Measurements from ENCODE around the gene MMS19. TPM values are rescaled to one million over a fixed set of nuclear protein-coding genes. Genes with fewer than 3 reads are reported as not detected.

MMS19 gene
- total RNA-seq, 2 experiments from 2014 or later, result 91.3 to 107 TPM

- peaks cover 26% of the 10 kb centered on the region for H3K36me3 Mint-ChIP-seq (ENCODE audit: low read depth)
- H3K27me3 Mint-ChIP-seq, result no peaks in the 10 kb centered on the region
- peak overlapping the region; percentile 86 for H3K4me3 Mint-ChIP-seq
- peaks cover 50% of the 10 kb centered on the region for H3K4me1 Mint-ChIP-seq
- ATAC-seq (peak; percentile 48), DNase-seq (peak; percentile 36)
- no peaks in the 10 kb centered on the region for H3K9me3 Mint-ChIP-seq (ENCODE audit: low read depth)
- peak overlapping the region; percentile 90 for H3K27ac Mint-ChIP-seq
- ChIA-PET CTCF (interaction anchor here (0.6 to 3.6 kb wide), 9 partner anchors 10 to 39 kb away, joined by 3 to 61 read pairs (median 6); partner anchors contain the start of gene RRP12), POLR2A (interaction anchor here (0.6 to 2.9 kb wide), 8 partner anchors 9 to 108 kb away, joined by 3 to 19 read pairs (median 5); partner anchors contain the start of gene RRP12)
- intact Hi-C loops (cut with DNase I, micrococcal nuclease), result loop anchor here (1.0 kb wide), 1 partner anchor 16 kb away; no protein-coding TSS in a partner anchor
Measured at GRCh38 chr10:97444212-97444611, 54.0 kb downstream of the MMS19 start.

- H3K27ac Mint-ChIP-seq, result no peak overlapping the region
- peaks cover 34% of the 10 kb centered on the region for H3K36me3 Mint-ChIP-seq (ENCODE audit: low read depth)
- DNase-seq (no peak), ATAC-seq (no peak)
- H3K9me3 Mint-ChIP-seq (ENCODE audit: low read depth), result no peaks in the 10 kb centered on the region
- ChIA-PET POLR2A (interaction anchor here (0.6 to 0.7 kb wide), 2 partner anchors 11 to 41 kb away, joined by 3 to 9 read pairs; partner anchors contain the start of gene RRP12), CTCF (interaction anchor here (0.6 to 3.6 kb wide), 3 partner anchors 23 to 557 kb away, joined by 3 to 61 read pairs (median 3); partner anchors contain the start of gene RRP12)
- H3K4me3 Mint-ChIP-seq, result no peak overlapping the region
- intact Hi-C loops (cut with DNase I, micrococcal nuclease), result no loop called here
- H3K27me3 Mint-ChIP-seq, result no peaks in the 10 kb centered on the region
- peaks cover 32% of the 10 kb centered on the region for H3K4me1 Mint-ChIP-seq
Measured at GRCh38 chr10:97442277-97442676, 55.9 kb downstream of the MMS19 start.

- POLR2A ChIA-PET, result interaction anchor here (1.0 to 2.1 kb wide), 3 partner anchors 9 to 34 kb away, joined by 4 to 9 read pairs (median 4); partner anchors contain the start of gene RRP12
- intact Hi-C loops (cut with DNase I, micrococcal nuclease), result no loop called here
- no peaks in the 10 kb centered on the region for H3K27me3 Mint-ChIP-seq
Measured at GRCh38 chr10:97435211-97435610, 63.0 kb downstream of the MMS19 start.

GRCh38 chr10:97434557-97434956 lies 63.7 kb downstream of the MMS19 start:
- H3K9me3 Mint-ChIP-seq (ENCODE audit: low read depth), result no peaks in the 10 kb centered on the region
- no peak overlapping the region for H3K4me3 Mint-ChIP-seq
- intact Hi-C loops (cut with DNase I, micrococcal nuclease), result no loop called here
- H3K27me3 Mint-ChIP-seq, result no peaks in the 10 kb centered on the region
- CTCF ChIA-PET, result interaction anchor here (0.9 to 2.9 kb wide), 3 partner anchors 9 to 47 kb away, joined by 3 to 15 read pairs (median 4); no protein-coding TSS in a partner anchor
- peak overlapping the region; percentile 56 for H3K27ac Mint-ChIP-seq
- DNase-seq, result no peak
- ATAC-seq, result peak; percentile 63
- POLR2A ChIA-PET, result interaction anchor here (0.8 to 2.1 kb wide), 4 partner anchors 10 to 34 kb away, joined by 3 to 9 read pairs (median 4); partner anchors contain the start of gene RRP12
- H3K4me1 Mint-ChIP-seq, result peaks cover 11% of the 10 kb centered on the region
- peaks cover 51% of the 10 kb centered on the region for H3K36me3 Mint-ChIP-seq (ENCODE audit: low read depth)

More at GRCh38 chr10:97435211-97435610, 63.0 kb downstream of the MMS19 start:
- no peak overlapping the region for H3K4me3 Mint-ChIP-seq
- ATAC-seq (no peak), DNase-seq (no peak)
- no peak overlapping the region for H3K27ac Mint-ChIP-seq
- H3K9me3 Mint-ChIP-seq (ENCODE audit: low read depth), result no peaks in the 10 kb centered on the region
- CTCF ChIA-PET, result interaction anchor here (0.7 to 2.9 kb wide), 4 partner anchors 9 to 376 kb away, joined by 4 to 15 read pairs (median 4); no protein-coding TSS in a partner anchor
- peaks cover 50% of the 10 kb centered on the region for H3K36me3 Mint-ChIP-seq (ENCODE audit: low read depth)
- peaks cover 8% of the 10 kb centered on the region for H3K4me1 Mint-ChIP-seq

- Mint-ChIP-seq H3K36me3 (ENCODE audit: low read depth) (peaks cover 53% of the 10 kb centered on the region), H3K27ac (peak overlapping the region; percentile 56), H3K4me3 (no peak overlapping the region), H3K27me3 (no peaks in the 10 kb centered on the region), H3K9me3 (ENCODE audit: low read depth) (no peaks in the 10 kb centered on the region), H3K4me1 (peaks cover 16% of the 10 kb centered on the region)
- POLR2A ChIA-PET, result interaction anchor here (0.8 to 2.1 kb wide), 3 partner anchors 16 to 33 kb away, joined by 3 to 9 read pairs (median 4); partner anchors contain the start of gene RRP12
- intact Hi-C loops (cut with DNase I, micrococcal nuclease), result no loop called here
- ATAC-seq (peak; percentile 45), DNase-seq (no peak)
- CTCF ChIA-PET, result interaction anchor here (0.9 to 2.9 kb wide), 2 partner anchors 10 to 21 kb away, joined by 3 to 15 read pairs; no protein-coding TSS in a partner anchor
Measured at GRCh38 chr10:97434055-97434454, 64.2 kb downstream of the MMS19 start.

- peak overlapping the region; percentile 95 for H3K27ac Mint-ChIP-seq
- no peak for ATAC-seq
- peak overlapping the region; percentile 96 for H3K4me3 Mint-ChIP-seq
- ChIA-PET CTCF (interaction anchor here (0.6 to 4.2 kb wide), 9 partner anchors 10 to 28 kb away, joined by 3 to 34 read pairs (median 7); partner anchors contain the start of gene RRP12), POLR2A (interaction anchor here (1.3 to 2.0 kb wide), 4 partner anchors 14 to 27 kb away, joined by 5 to 23 read pairs (median 14); partner anchors contain the start of gene RRP12)
- peaks cover 35% of the 10 kb centered on the region for H3K4me1 Mint-ChIP-seq
- no peaks in the 10 kb centered on the region for H3K9me3 Mint-ChIP-seq (ENCODE audit: low read depth)
- peaks cover 70% of the 10 kb centered on the region for H3K36me3 Mint-ChIP-seq (ENCODE audit: low read depth)
- intact Hi-C loops (cut with DNase I, micrococcal nuclease), result loop anchor here (1.0 to 10.0 kb wide), 4 partner anchors 16 to 706 kb away; partner anchors contain the start of genes LCOR (in 1 of the 2) and R3HCC1L (in 1 of the 2)
- H3K27me3 Mint-ChIP-seq, result no peaks in the 10 kb centered on the region
- DNase-seq, result peak; percentile 53
Measured at GRCh38 chr10:97428572-97428981, 69.6 kb downstream of the MMS19 start.

- DNase-seq, result peak; percentile 74
- peaks cover 43% of the 10 kb centered on the region for H3K4me1 Mint-ChIP-seq
- POLR2A ChIA-PET, result interaction anchor here (0.6 to 2.0 kb wide), 9 partner anchors 9 to 94 kb away, joined by 3 to 23 read pairs (median 5); partner anchors contain the start of gene RRP12
Measured at GRCh38 chr10:97427571-97428179, 70.5 kb downstream of the MMS19 start.

GRCh38 chr10:97426776-97427570 lies 71.2 kb downstream of the MMS19 start:
- intact Hi-C loops (cut with DNase I, micrococcal nuclease), result loop anchor here in 1 of 2 experiments (1.0 to 10.0 kb wide), 5 partner anchors 26 to 708 kb away; partner anchors contain the start of genes FRAT2, LCOR, MMS19 and R3HCC1L
- peaks cover 62% of the 10 kb centered on the region for H3K36me3 Mint-ChIP-seq (ENCODE audit: low read depth)
- ChIA-PET CTCF (interaction anchor here (1.2 to 4.2 kb wide), 7 partner anchors 8 to 41 kb away, joined by 3 to 34 read pairs (median 5); no protein-coding TSS in a partner anchor), POLR2A (interaction anchor here (0.7 to 2.0 kb wide), 9 partner anchors 8 to 93 kb away, joined by 3 to 23 read pairs (median 5); partner anchors contain the start of gene RRP12)
- peaks cover 45% of the 10 kb centered on the region for H3K4me1 Mint-ChIP-seq
- ATAC-seq (no peak), DNase-seq (peak; percentile 45)
- H3K9me3 Mint-ChIP-seq (ENCODE audit: low read depth), result no peaks in the 10 kb centered on the region
- no peaks in the 10 kb centered on the region for H3K27me3 Mint-ChIP-seq
- H3K27ac Mint-ChIP-seq, result peak overlapping the region; percentile 97
- H3K4me3 Mint-ChIP-seq, result peak overlapping the region; percentile 96

More at GRCh38 chr10:97427571-97428179, 70.5 kb downstream of the MMS19 start:
- peak; percentile 32 for ATAC-seq
- Mint-ChIP-seq H3K36me3 (ENCODE audit: low read depth) (peaks cover 65% of the 10 kb centered on the region), H3K4me3 (peak overlapping the region; percentile 96), H3K9me3 (ENCODE audit: low read depth) (no peaks in the 10 kb centered on the region), H3K27ac (peak overlapping the region; percentile 97), H3K27me3 (no peaks in the 10 kb centered on the region)
- intact Hi-C loops (cut with DNase I, micrococcal nuclease), result loop anchor here (1.0 to 10.0 kb wide), 5 partner anchors 17 to 707 kb away; partner anchors contain the start of genes FRAT2 (in 1 of the 2), LCOR (in 1 of the 2) and R3HCC1L (in 1 of the 2)
- CTCF ChIA-PET, result interaction anchor here (1.0 to 4.2 kb wide), 9 partner anchors 9 to 40 kb away, joined by 3 to 34 read pairs (median 7); partner anchors contain the start of gene RRP12

DNA sequence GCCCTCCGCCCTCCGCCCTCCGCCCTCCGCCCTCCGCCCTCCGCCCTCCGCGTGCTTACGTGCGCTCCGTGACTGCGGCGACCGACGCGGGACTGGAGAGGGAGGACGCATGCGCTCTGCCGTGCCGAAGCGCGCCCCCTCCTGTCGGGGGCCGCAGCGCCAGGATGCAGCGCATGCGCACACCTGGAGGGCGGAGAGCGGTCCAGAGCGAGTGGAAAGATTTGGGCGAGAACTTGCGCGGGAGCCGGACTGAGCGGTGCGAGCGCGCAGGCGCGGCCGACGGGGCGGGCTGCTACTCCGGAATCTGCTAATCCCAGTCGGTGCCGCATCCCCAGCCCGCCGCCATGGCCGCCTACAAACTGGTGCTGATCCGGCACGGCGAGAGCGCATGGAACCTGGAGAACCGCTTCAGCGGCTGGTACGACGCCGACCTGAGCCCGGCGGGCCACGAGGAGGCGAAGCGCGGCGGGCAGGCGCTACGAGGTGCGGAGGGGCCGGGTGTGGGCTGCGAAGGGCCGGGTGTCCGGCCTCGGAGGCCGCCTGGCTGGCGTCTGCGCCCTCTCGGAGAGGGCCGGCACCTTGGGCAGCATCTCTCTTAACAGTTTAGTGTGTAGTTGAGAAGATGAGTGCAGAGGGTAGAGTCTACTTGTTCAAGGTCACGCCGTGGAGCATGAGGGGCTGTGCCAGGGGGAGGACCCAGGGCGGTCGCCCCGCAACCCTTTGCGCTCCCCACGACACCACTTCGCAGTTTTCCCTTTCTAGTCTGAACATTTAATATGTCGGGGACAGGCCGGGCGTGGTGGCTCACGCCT lies 72.1 kb downstream of the MMS19 start, which contains the start of gene PGAM1:
Gene PGAM1 (plus strand): TSS at position 228 of the 812 bp plus-strand sequence. CDS start 117 bp downstream, at position 345.
- CTCF ChIA-PET, result interaction anchor here (4.2 to 8.7 kb wide), 2 partner anchors 13 to 15 kb away, joined by 34 to 138 read pairs; no protein-coding TSS in a partner anchor
- Mint-ChIP-seq H3K36me3 (ENCODE audit: low read depth) (peaks cover 56% of the 10 kb centered on the region), H3K4me3 (peak within 1 kb of the TSS; percentile 96), H3K9me3 (ENCODE audit: low read depth) (no peaks in the 10 kb centered on the region), H3K4me1 (peaks cover 52% of the 10 kb centered on the region), H3K27me3 (no peaks in the 10 kb centered on the region), H3K27ac (peak within 1 kb of the TSS; percentile 98)
- ATAC-seq (peak; percentile 71), DNase-seq (peak; percentile 97)
- POLR2A ChIA-PET, result interaction anchor here (0.7 kb wide), 1 partner anchor 25 kb away, joined by 4 read pairs; no protein-coding TSS in a partner anchor
- intact Hi-C loops (cut with DNase I, micrococcal nuclease), result loop anchor here in 1 of 2 experiments (1.0 to 10.0 kb wide), 5 partner anchors 25 to 709 kb away; partner anchors contain the start of genes FRAT2, LCOR, MMS19 and R3HCC1L

Data from activated CD4-positive, alpha-beta T cell treated with anti-CD3 and anti-CD28 coated beads for 36 hours (primary cell).